HG03066 (cell line): ENCODE results near the gene ULK3.

Source experiments
- ATAC-seq: cut with Tn5 transposase; IDR thresholded peaks from one replicate; pipeline ENCODE4 v1.9.1; 2021; ENCODE audit warnings: low read depth; ENCODE audit not compliant: unreplicated experiment

ULK3 gene

GRCh38 chr15:74824976-74825375 is 18.0 kb downstream of the ULK3 start:
- ATAC-seq = no peak

GRCh38 chr15:74823324-74823723 is 19.6 kb downstream of the ULK3 start:
- no peak for ATAC-seq

GRCh38 chr15:74822233-74822632 is 20.7 kb downstream of the ULK3 start:
- no peak for ATAC-seq

- ATAC-seq = no peak
These were observed 21.2 kb downstream of the ULK3 start for GRCh38 chr15:74821790-74822158.

GRCh38 chr15:74821091-74821789 is 21.7 kb downstream of the ULK3 start:
- peak; percentile 70 for ATAC-seq

- ATAC-seq = no peak
These were observed 22.9 kb downstream of the ULK3 start for GRCh38 chr15:74820056-74820455.

GRCh38 chr15:74817370-74817737 is 25.6 kb downstream of the ULK3 start:
- no peak for ATAC-seq

- no peak for ATAC-seq
These were observed 26.2 kb downstream of the ULK3 start for GRCh38 chr15:74816624-74817369.

GRCh38 chr15:74815961-74816360 is 27.0 kb downstream of the ULK3 start:
- no peak for ATAC-seq

- no peak for ATAC-seq
These were observed 27.6 kb downstream of the ULK3 start for GRCh38 chr15:74815121-74815934.

- ATAC-seq = no peak
These were observed 30.4 kb downstream of the ULK3 start, which contains the start of gene LMAN1L for GRCh38 chr15:74812533-74812932. TSS of gene LMAN1L (plus strand) at chr15:74812835. CDS start at chr15:74812855, 20 bp downstream.

GRCh38 chr15:74809956-74810355 is 33.0 kb downstream of the ULK3 start:
- no peak for ATAC-seq

- ATAC-seq = no peak
These were observed 33.7 kb downstream of the ULK3 start for GRCh38 chr15:74809242-74809641.

- ATAC-seq = no peak
These were observed 34.1 kb downstream of the ULK3 start for GRCh38 chr15:74808840-74809229.

GRCh38 chr15:74808078-74808839 is 34.7 kb downstream of the ULK3 start:
- no peak for ATAC-seq

GRCh38 chr15:74807282-74807681 is 35.7 kb downstream of the ULK3 start:
- no peak for ATAC-seq

- no peak for ATAC-seq
These were observed 38.0 kb downstream of the ULK3 start for GRCh38 chr15:74804935-74805334.

- no peak for ATAC-seq
These were observed 40.0 kb downstream of the ULK3 start for GRCh38 chr15:74802862-74803447.

GRCh38 chr15:74802290-74802689 is 40.7 kb downstream of the ULK3 start:
- ATAC-seq = no peak

- ATAC-seq = no peak
These were observed 41.5 kb downstream of the ULK3 start for GRCh38 chr15:74801311-74801997.
